ENCODE data around the gene PLEKHF1.
"Not testable (repeated sequence)": the region's sequence is repeated elsewhere in the genome, so short reads cannot be mapped to it uniquely, and the experiment has no call there.

The PLEKHF1 gene

GRCh38 chr19:29705706-29706105, 40.4 kb downstream of the PLEKHF1 start:
- DNase-seq = no peak

GRCh38 chr19:29706635-29707034, 41.4 kb downstream of the PLEKHF1 start:
- DNase-seq = no peak

DNA sequence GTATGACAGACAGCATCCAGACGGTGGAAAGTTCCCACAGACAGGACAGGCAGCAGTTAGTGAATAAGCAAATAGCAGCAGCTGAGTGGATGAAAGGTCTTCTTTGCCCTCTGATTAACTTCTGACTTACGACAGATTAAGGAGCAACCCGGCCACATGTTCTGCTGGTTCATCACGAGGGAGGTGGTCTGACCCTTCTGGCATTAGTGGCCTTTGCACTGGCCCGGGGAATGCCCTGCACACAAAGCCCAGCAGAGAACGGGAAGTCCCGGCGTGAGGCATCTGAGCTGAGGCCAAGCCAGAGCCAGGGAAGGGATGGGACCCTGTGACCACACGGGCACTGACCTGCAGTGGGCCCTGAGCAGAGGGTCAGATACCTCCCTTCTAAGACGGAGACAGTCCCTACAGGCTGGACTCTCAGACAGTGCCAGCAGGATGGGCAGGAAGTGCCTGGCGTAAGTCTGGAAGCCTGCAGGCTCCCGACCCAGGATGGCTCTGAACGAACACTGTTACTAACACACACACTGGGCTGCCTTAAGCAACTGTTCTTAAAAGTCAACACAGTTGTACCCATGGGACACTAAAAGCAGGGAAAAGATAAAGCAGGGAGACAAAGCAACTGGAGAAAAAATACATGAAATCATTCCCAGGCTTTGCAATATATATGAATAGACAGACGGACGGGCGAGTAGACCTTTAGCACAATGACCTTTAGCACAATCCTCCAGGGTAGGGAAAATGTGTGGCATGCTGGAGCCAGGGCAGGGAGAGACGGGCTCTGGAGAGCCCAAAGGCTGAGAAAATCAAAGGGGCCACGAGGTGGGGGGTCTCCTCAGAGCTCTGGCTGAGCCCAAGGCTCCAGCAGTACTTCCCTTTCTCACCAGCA, 43.5 kb downstream of the PLEKHF1 start:
- DNase-seq = no peak

DNA sequence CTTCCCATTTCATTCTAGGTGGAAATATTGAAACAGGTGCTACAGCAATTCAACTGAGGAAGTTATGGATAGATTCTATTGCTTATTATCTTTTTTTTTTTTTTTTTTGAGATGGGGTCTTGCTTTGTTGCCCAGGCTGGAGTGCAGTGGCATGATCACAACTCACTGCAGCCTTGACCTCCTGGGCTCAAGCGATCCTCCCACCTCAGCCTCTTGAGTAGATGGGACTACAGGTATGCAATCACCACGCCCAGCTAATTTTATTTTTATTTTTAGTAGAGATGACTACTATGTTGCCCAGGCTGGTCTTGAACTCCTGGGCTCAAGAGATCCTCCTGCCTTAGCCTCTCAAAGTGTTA, 44.2 kb downstream of the PLEKHF1 start:
- DNase-seq = not testable (repeated sequence)

DNA sequence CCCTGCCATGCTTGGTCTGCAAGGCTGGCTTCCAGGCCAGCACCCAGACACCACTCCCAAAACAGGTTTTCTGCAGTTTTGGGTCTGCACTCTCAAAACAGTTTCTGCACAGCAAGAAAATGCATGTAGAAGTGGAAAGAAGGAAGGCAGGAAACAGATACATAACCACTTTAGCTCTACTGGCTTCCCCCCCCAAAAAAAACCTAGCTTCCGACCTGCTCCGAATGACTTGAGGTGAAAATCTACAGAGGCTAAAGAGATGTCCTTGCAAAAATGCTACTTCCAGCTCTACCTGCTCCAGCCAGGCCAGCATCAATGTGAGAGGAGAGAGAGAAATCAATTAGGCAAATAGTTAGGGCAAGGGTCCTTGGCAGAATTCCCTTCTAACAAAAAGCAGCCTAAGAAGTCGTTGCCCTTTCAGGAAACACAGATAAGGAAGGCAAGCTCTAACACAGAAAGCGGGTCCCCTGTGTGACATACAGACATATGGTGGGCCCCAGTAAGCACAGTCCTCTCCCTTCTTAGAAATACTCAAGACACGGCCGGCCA, 46.4 kb downstream of the PLEKHF1 start:
- no peak for DNase-seq

- DNase-seq = no peak
Observed at GRCh38 chr19:29712744-29713516, 47.7 kb downstream of the PLEKHF1 start.

DNA sequence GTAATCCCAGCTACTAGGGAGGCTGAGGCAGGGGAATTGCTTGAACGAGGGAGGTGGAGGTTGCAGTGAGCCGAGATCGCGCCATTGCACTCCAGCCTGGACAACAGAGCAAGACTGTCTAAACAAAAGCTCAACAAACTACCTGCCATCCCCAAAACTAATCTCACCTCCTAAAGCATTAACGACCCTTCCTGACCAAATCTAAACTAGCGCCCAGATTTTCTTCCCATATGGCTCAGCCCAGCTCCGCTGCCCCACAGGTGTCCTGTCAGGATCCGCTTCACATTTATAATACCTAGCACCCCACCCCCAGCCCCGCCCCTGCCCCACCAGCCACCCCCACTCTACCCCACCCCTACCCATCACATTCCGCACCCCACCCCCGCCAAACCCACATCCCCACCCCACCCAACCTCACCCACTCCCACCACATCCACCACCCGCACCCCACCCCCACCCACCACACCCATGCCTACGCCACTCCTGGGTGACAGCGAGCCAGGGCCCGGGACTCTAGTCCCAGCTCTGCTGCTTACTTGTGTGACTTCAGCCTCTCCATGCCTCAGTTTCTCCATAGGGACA, 49.2 kb downstream of the PLEKHF1 start:
- no peak for DNase-seq

DNA sequence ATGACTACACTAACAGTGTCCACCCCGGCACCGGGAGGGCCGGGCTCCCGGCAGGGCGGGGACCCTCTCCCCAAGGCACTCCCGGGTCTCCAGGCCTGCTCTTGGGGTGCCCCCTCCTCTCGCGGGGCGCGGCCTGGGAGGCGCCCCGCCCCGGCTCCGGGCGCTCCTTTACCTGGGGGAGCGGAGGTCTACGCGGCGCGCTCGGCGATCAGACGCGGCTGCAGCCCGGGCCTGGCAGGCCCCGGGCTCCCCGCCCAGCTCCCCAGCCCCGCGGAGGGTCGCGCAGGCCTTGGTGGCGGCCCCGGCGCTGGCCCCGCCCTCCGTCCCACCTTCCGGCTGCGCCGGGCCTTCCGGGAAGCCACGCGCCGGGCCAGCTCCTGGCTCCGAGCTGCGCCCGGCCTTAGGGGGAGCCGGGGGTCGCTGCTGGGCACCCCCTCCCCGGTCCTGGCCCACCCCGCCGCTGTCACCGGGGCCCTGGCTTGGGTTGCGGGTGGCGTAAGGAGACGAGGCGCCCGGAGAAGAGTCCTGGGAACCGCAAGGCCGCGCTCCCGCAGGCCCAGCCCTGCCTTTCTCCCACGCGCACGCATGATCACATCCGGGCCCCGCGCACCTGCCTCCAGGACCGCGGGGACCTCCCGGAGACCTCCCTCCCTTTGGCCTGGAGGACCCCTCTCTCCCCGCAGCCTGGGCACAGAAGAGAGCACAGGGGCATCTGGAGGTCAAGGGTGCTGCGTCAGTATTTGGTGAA, 49.9 kb downstream of the PLEKHF1 start, which contains the start of gene C19orf12:
Gene C19orf12, minus strand, starts transcription at position 309 of the 748 bp plus-strand sequence. CDS start 6,848 bp downstream, outside the sequence.
- DNase-seq = peak; percentile 41

DNA sequence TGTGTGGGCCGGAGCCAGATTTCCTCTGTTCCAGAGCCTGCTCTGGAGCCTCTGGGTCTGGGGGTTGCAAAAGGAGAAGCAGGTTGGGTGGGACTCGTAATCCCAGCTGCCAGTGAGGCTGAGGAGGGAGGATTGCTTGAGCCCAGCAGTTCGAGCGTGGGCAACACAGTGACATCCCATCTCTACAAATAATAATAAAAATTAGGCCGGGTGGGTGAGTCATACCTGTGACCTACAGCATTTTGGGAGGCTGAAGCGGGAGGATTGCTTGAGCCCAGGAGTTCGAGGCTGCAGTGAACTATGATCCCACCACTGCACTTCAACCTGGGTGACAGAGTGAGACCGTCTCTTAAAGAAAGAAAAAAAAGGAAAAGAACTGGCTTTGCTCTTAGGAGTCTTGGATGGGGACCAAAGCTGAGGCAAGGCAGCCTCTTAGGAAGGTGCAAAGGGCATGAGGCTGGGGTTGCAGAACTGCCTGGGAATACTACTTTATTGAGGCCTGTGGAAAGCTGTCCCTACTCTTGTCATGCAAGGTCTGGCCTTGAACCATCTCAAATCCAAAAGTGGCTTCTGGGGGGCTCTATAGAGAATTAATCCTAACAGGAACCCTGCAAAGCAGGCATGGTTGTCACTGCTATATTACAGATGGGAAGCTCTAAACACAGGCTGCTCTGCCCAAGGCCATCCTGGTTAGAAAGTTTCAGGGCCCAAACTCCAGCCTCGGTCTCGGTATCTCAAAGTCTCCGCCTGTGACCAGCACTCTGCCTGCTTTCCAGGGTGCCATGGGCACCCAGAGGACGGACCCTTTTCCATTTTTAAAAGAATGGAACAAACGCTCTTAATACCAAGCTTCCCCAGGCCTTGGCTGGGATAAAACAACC, 50.7 kb downstream of the PLEKHF1 start:
- peak; percentile 33 for DNase-seq

GRCh38 chr19:29717051-29717450, 51.8 kb downstream of the PLEKHF1 start:
- no peak for DNase-seq

DNA sequence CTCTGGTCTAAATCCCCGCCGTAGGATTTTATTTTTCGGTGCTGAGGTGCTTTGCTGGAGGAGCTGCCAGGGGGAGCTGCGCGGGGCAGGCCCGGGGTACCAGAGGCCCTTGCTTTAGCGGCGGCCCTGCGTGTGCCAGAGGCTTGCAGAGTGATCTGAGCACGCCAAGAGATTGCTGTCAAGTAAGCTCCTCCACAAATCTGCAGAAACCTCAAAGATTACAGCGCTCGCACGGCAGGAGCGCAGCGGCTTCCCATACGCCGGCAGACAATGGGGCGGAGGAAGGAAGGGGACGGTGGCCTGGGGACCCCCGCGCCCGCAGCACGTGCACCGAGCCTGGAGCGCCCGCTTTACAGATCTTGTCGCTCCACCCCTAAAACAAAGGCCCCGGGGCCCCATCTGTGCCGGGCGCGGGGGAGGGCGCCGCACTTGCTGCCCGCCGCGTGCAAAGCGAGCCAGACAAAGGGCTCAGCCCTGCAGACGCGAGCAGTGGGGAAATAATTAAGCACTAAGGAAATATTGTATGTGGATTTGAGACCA, 58.9 kb downstream of the PLEKHF1 start:
- peak; percentile 12 for DNase-seq

GRCh38 chr19:29724746-29725145, 59.5 kb downstream of the PLEKHF1 start:
- DNase-seq = no peak
